Heart left ventricle (tissue), 13 donors: ENCODE results near the gene VPS35L.

Experiments used
- POLR2A ChIP-seq, 2 donors: fragments of 450-650 bp; IDR thresholded peaks; one replicate each; pipeline ENCODE4 v1.6.1; 2017; ENCODE audit warnings: antibody characterized with exemption in 2 of 2, mild to moderate bottlenecking in 2 of 2, moderate library complexity in 2 of 2
- TF ChIP-seq, protein P1 (sequence below), 12 donors: fragments of 200-600 bp; sonication (generic) in 4 of 12; IDR thresholded peaks; one replicate each; pipeline versions ENCODE4 v1.5.0 to v1.8.0; 2018 to 2022; ENCODE audit warnings: antibody characterized with exemption in 12 of 12, mild to moderate bottlenecking in 5 of 12
- donor health status: ischemic (EF 13 %, LVEDD 7.1; RV severe dilation, severe dysfunction).
- donor health status: DM: no; HTN: yes; CAD: no.
- donor health status: DM: no; HTN: no; CAD: no.
- donor health status: ischemic (EF 25% LVEDD 6.9; RV normal size, moderate dysfunction).
- donor health status: ischemic (EF 25% LVEDD 5.7; RV mildly dilated, moderate dysfunction).
- donor health status: ischemic (EF 35%, LVEDD 5.7; RV mildly dilated, moderate dysfunction).
- donor health status: nonischemic (EF 11% LVEDD 7.7; RV severe dilation, severe dysfunction).
- donor health status: DM: yes; HTN: yes; CAD: no.
- donor health status: PGD.
- donor health status: ischemic (EF 29% LVEDD 5.4; RV normal size, mild dysfunction).
- donor health status: nonischemic (EF 23%, LVEDD 6.1; RV moderate dilation, normal function).

DNA sequence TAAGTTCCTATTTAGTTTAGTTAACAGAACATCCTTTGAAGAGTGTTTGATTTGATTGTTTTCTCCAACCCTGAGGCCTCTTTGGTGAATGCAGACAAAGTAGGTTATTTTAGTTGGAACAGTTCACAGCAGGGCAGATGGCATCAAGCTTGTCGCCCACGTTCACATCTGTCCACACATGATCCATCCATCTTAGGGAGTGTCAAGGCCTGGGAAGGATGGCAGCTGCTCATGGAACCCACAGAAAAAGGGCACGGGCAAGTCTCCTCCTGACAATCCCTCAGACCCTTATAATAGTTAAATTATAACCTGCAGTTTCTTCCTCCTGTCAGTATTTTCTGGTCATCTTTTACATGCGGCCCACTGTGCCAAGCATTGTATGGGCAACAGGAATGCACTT is 102.3 kb downstream of the VPS35L start:
- TF ChIP-seq, protein P1, sequence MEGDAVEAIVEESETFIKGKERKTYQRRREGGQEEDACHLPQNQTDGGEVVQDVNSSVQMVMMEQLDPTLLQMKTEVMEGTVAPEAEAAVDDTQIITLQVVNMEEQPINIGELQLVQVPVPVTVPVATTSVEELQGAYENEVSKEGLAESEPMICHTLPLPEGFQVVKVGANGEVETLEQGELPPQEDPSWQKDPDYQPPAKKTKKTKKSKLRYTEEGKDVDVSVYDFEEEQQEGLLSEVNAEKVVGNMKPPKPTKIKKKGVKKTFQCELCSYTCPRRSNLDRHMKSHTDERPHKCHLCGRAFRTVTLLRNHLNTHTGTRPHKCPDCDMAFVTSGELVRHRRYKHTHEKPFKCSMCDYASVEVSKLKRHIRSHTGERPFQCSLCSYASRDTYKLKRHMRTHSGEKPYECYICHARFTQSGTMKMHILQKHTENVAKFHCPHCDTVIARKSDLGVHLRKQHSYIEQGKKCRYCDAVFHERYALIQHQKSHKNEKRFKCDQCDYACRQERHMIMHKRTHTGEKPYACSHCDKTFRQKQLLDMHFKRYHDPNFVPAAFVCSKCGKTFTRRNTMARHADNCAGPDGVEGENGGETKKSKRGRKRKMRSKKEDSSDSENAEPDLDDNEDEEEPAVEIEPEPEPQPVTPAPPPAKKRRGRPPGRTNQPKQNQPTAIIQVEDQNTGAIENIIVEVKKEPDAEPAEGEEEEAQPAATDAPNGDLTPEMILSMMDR (IDR thresholded peaks at IDR 0.05) = no peak
- TF ChIP-seq POLR2A (IDR thresholded peaks at IDR 0.05) = no peak
